ENCODE data around the gene RIPOR3.

RIPOR3 gene

GRCh38 chr20:50727792-50728485 lies 36.6 kb upstream of the RIPOR3 start:
- DNase-seq (ENCODE audit: low read depth), result no peak

GRCh38 chr20:50726955-50727791 lies 35.8 kb upstream of the RIPOR3 start:
- TF ChIP-seq CTCF (IDR thresholded peaks at IDR 0.05; ENCODE audit: low read depth, low read length, missing control alignments), result no peak
- H3K4me3 ChIP-seq (ENCODE audit: low read depth, low read length), result no peak overlapping the region
- DNase-seq (ENCODE audit: low read depth), result no peak

More at GRCh38 chr20:50727792-50728485, 36.6 kb upstream of the RIPOR3 start:
- no peak overlapping the region for H3K4me3 ChIP-seq (ENCODE audit: low read depth, low read length)
- no peak for TF ChIP-seq CTCF (IDR thresholded peaks at IDR 0.05; ENCODE audit: low read depth, low read length, missing control alignments)

- TF ChIP-seq CTCF (IDR thresholded peaks at IDR 0.05; ENCODE audit: low read depth, low read length, missing control alignments), result no peak
These were observed 34.3 kb upstream of the RIPOR3 start for GRCh38 chr20:50725724-50726005.

GRCh38 chr20:50724851-50725723 lies 33.7 kb upstream of the RIPOR3 start:
- H3K4me3 ChIP-seq (ENCODE audit: low read depth, low read length), result no peak overlapping the region
- no peak for TF ChIP-seq CTCF (IDR thresholded peaks at IDR 0.05; ENCODE audit: low read depth, low read length, missing control alignments)
- DNase-seq (ENCODE audit: low read depth), result no peak

More at GRCh38 chr20:50725724-50726005, 34.3 kb upstream of the RIPOR3 start:
- H3K4me3 ChIP-seq (ENCODE audit: low read depth, low read length), result no peak overlapping the region
- DNase-seq (ENCODE audit: low read depth), result no peak

- no peak for DNase-seq (ENCODE audit: low read depth)
- no peak for TF ChIP-seq CTCF (IDR thresholded peaks at IDR 0.05; ENCODE audit: low read depth, low read length, missing control alignments)
- H3K4me3 ChIP-seq (ENCODE audit: low read depth, low read length), result no peak overlapping the region
These were observed 32.9 kb upstream of the RIPOR3 start for GRCh38 chr20:50724112-50724725.

GRCh38 chr20:50723672-50724071 lies 32.3 kb upstream of the RIPOR3 start:
- no peak for DNase-seq (ENCODE audit: low read depth)
- TF ChIP-seq CTCF (IDR thresholded peaks at IDR 0.05; ENCODE audit: low read depth, low read length, missing control alignments), result no peak

More at GRCh38 chr20:50723672-50724071, 32.3 kb upstream of the RIPOR3 start:
- H3K4me3 ChIP-seq (ENCODE audit: low read depth, low read length), result no peak overlapping the region

Data from GM12864 (cell line).